ENCODE results near the gene WDR90.

The WDR90 gene

DNA sequence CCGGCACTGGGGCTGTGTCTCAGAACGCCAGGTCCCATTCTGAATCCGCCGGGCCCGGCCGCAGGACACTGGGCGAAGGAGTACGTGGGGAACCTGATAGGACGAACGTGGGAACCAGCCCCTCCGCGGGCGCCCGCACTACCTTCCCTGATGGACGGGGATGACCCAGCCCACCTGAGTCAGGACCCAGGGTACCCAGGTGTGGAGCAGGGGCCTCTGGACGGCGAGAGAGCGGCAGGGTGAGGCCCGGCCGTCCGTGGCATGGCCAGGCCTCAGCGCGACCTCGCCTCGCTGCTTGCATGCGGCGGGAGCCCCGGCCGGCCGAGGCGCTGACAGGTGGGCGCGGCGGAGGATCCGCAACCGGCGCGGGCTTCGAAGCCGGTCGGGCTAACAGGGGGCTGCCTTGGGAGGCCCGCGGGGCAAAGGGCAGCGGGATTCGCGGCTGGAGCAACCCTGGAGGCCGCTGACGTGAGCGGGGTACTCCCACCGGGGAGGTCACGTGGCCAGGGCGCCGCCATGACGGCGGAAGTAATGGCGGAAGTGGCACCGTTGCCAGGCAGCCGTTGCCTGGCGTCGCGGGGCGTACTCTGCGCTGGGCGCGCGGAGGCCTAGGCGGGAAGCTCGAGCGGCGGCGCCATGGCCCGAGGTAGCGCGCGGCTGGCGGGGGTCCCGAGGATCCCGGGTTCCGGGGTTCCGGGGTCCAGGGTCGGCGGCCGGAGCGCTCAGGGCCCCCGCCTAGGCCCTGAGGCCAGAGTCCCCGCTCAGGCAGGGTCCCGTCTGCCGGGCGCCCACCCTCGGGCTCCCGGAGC, at the start of gene WDR90:
WDR90 (plus strand) TSS at position 585 of the 809 bp plus-strand sequence; CDS start at position 637, 52 bp downstream.
- peak; percentile 91 for DNase-seq (ENCODE audit: low read depth)

DNA sequence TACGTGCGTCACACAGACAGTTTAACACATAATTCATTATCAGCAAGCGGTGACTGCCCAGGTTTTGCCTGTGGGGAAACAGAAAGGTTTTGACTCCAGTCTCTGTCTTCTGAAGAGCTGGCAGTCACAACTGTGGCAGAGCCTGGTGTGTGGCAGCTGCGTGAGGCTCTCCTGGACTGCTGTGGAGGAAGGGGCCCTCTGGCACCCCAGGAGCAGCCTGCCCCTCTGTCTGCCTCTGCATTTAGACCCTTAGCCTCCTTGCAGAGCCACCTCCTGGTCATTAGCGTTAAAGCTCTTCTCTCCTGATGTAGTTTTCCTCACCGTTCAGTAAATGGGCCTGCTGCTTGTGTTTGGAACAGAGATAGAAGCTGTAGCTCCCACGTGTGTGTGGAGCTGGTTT, 48.4 kb upstream of the WDR90 start:
- no peak for DNase-seq (ENCODE audit: low read depth)

DNA sequence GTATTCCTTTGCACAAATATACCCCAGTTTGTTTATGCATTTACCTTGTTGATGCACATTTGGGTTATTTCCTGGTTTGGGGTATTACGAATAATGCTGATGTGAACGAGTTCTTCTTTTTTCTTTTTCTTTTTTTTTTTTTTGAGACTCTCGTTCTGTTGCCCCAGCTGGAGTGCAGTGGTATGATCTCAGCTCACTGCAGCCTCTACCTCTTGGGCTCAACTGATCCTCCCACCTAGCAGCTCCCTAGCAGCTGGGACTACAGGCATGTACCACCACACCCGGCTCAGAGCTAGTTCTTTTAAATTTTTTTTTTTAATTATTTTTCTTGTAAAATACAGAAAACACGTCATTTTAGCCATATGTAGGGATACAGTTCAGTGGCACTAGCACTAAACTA, 45.2 kb upstream of the WDR90 start:
- no peak for DNase-seq (ENCODE audit: low read depth)

DNA sequence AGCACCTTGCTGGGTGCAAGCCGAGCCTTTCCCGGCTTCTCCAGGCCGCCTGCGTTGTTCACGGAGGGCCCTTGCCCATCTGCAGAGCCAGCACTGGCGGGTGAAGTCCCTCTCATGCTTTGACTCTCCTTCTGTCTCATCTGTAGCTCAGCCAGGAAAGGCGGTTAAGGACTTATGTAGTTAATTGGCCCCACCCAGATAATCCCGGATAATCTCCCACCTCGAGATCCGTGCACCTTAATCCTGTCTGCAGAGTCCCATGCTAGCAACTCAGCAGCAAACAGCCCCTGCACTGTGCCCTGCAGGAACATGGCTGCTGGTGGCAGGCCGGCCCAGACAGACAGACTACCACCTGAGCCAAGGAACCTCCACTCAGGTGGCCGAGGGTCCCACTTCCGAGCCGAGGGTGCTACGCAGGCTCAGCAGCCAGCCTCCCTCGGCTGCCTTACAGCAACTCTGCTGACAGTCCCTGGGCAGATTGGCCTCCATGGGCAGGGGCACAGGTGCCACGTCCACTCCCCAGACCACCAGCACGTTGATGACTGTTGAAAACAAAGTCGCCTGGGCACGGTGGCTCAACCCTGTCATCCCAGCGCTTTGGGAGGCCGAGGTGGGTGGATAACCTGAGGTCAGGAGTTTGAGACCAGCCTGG, 42.4 kb upstream of the WDR90 start:
- DNase-seq (ENCODE audit: low read depth): no peak

DNA sequence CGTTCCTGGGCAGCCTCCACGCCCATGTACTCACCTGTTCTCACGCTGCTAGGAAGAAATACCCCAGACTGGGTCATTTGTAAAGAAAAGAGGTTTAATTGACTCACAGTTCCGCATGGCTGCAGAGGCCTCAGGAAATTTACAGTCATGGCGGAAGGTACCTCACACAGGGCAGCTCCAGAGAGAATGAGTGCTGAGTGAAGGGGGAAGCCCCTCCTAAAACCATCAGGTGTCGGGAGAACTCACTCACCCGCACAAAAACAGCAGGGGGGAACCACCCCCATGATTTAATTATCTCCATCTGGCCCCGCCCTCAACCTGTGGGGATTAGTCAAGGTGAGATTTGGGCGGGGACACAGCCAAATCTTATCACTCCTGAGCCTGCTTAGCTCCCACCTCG, 41.1 kb upstream of the WDR90 start:
- no peak for DNase-seq (ENCODE audit: low read depth)

DNA sequence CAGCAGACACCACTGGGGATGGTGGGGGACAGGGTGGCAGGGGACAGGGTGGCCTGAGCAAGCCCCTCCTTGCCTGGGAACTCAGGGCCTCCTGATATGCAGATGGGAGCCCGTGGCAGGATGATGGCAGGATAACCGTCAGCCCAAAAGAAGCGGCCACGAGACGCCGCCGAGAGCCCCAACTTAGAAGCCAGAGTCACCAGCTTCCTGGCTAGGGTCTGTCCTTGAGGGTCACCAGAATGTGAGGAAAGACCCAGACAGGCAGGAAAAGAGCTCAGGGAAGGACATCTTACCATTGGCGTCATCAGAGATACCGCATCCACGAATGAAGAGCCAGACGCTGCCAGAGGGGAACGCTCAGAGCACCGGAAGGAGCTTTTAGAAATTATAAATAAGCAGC, 39.8 kb upstream of the WDR90 start:
- no peak for DNase-seq (ENCODE audit: low read depth)

DNA sequence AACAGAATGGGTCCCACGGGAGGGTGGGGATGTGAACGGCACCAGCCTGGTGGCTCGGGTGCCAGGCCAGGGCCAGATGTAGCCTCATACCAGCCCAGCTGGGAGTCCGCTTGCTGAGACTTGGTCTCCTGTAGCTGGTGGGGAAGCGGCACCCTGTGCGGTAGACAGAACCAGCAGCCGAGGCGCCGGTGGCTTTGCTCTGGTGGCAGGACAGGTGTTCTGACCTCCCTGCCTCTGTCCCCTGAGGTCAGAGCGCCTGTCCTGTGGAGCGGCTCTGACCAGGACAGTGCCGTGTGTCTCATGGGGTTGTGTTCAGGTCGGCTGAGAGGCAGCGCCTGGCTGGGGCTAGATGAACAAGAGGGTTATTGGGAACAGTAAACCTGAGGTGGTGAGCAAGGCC, 39.2 kb upstream of the WDR90 start:
- DNase-seq (ENCODE audit: low read depth): no peak

DNA sequence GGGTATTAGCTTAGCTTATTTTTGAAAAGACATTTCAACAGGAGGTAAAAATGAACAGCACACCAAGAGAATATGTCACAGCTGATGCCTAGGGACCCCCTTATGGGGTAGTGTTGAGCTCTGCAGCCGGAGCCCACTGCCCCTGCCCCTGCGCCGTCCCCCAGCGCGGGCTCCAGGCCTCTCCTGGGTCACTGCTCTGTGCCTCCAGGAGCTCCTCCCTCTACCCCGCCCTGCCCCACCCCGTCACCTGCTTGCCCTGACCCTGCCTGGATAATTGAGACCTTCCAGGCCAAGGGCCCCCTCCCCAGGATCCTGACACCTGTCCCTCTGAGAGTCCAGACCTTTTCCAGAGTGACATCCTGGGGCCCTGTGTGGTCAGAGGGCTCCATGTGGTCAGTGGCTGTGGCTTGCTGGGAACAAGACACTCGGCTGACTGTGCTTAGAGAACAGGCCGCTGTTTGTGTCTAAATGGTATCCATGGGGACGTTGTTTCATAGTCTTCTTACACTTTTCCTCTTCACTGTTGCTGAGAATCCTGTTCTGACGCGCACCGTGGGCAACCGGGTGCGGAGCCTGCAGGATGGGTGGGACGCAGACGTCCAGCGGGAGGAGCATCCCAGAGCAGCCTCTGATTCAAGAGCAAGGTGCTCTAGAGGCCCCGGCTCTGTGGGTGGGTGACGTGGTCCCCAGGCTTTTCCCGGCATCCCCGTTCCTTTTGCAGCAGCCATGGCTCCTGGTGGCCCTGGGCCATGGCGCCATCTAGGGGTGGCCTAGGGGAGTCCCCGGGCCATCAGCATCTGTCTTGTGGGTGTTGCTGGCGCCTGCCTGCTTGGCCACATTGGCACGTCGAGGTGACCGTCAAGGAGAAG, 38.4 kb upstream of the WDR90 start:
- peak; percentile 44 for DNase-seq (ENCODE audit: low read depth)

DNA sequence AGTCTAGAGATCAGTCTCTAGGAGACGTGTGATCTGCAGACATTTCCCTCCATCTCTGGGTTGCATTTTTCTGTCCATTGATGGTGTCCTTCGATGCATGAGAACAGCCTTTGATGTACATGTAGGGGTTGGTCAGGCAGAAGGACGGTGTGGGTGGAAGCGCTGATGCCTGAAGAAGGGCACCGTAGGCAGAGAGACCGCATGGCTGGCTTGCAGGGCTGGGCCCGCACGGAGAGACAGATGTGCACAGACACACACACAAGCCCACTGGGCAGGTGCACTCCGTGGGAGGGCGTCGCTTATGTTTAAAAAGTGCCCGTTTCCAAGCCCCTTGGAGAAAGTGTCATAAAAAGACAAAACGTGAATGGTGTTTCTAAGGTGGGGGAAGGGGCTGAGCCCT, 34.0 kb upstream of the WDR90 start:
- no peak for DNase-seq (ENCODE audit: low read depth)

DNA sequence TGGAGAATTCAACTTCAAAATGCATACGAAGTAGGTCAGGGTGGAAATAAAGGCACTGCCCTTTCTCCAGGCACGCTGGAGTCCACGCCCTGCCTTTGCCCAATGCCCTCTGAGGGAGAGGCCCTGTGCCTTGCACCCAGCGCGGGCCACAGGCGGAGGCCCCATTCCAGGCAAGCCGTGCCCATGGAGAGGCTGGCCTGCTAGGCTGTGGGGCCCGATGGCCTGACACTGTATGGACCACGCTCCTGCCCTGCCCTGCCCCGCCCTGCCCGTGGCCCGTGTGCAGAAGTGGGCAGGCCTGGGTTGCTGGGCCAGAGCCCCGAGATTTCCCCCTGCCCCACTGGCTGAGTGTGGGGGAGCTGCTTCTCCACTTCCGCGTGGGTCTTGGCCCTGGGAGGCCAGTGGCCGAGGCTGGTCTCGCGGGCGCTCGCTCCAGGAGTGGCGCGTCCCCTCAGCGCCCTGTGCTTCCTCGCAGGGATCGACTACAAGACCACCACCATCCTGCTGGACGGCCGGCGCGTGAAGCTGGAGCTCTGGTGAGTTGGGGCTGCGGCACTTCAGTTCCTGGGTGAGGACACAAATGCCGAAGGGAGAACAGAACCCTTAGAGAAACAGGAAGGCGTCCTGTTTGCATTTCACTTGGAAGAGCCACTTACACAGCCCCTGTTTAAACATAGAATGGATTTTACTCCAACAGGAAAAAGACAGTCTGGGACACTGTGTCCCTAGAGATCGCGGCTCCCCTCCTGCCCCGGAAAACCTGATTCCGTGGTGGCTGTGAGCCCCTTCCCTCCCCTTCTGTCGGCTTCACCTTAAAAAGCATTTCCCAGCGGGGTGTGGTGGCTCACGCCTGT, 32.2 kb upstream of the WDR90 start:
- no peak for DNase-seq (ENCODE audit: low read depth)

DNA sequence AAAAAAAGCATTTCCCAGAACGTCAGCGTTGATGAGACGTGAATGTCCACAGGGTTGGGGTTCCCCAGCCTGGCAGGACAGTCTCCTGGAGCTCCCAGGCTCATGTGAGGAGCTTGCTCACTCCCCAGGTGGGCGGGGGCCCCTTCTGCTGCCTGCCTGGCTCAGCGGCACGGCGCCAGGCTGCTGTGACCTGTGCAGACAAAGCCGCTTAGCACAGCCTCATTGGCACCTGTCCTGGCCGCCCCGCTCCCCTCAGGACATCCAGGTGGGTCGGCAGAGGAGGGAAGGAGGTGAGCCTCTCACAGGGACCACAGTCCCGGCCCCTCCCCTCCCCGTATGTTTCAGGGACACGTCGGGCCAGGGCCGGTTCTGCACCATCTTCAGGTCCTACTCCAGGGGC, 31.3 kb upstream of the WDR90 start:
- no peak for DNase-seq (ENCODE audit: low read depth)

DNA sequence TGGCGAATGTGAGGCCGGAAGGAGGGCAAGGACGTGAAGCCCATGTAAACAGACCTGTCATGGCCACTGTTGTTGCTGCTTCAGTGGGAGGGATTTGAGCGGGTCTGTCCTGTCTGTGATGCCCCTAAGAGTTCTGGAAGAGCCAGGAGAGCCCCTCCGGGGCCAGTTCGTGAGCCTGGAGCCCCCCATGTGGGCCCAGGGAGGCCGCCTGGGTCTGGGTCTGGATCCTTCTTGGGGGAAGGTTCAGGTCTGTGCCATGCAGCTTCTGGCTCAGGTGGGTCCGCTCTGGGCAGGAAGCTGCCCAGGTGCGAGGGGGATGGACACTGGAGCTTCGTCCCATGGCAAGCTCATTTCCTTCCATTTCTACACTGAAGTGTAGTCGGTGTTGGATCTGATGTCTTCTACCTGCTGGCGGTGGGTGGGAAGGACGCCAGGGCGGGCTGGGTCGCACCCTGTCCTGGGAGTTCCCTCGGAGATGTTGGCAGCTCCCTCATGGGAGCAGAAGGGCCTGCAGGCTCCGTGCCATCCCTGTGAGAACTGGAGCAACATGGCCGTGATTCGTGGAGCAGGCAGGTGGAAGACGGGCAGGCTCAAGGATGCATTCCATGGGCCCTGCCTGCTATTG, 29.6 kb upstream of the WDR90 start:
- no peak for DNase-seq (ENCODE audit: low read depth)

DNA sequence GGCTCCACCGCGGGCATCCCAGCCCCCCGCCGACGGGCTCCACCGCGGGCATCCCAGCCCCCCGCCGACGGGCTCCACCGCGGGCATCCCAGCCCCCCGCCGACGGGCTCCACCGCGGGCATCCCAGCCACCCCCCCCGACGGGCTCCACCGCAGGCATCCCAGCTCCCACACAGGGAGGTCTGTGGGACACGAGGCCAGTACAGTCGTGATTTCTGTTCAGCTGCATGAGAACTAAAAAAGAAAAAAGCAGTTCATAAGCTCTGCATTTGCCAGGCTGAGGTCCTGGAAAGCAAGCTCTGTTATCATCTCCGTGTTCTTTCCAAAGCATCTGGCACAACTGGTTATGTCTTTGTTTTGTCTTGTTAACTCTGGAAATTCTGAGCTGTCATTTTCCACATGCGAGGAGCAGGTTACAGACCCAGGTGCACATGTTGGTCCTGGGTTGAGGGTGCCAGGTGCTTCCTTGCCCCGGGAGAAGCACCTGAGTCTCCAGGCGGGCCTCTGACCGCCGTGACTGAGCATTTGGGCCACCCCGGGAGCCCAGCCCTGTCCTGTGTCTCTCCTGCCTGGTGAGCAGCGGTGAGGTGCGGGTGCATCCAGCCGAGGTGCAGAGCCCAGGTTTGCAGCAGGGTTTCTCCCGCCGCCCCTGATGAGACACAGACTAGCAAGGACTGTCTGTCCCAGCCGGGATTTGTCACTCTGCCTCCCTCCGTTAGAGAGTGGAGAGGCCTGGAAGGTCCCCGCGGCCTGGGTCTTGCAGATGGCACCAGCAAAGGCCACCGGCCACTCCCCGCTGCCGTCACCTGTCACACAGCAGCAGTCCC, 28.3 kb upstream of the WDR90 start:
- DNase-seq (ENCODE audit: low read depth): no peak

DNA sequence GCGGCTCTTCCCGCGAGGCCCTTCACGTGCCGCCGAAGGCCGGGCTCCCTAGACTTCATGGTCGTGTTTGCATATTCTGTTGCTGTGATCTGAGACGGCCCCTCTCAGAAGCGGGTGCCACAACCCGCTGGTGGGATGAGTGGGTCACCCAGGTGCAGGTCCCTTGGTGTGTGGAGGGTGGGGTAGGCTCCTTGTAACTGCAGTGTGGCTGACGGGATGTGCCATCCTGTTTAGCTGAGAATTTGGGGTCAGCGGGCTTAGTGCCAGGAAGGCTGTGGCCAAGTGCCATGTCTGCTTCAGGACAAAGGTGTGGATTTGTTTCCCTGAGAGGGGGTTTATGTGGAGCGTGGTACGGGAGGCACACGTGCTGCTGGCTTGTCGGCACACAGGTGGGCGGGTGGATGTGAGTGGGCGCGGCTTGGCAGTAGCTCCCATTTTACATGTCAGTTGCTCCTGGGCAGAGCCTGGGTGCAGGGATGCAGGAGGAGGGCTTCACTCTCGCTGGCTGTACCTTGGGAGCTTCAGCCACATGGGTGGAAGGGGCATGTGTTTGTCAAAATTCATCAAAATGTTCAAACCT, 27.5 kb upstream of the WDR90 start:
- DNase-seq (ENCODE audit: low read depth): no peak

DNA sequence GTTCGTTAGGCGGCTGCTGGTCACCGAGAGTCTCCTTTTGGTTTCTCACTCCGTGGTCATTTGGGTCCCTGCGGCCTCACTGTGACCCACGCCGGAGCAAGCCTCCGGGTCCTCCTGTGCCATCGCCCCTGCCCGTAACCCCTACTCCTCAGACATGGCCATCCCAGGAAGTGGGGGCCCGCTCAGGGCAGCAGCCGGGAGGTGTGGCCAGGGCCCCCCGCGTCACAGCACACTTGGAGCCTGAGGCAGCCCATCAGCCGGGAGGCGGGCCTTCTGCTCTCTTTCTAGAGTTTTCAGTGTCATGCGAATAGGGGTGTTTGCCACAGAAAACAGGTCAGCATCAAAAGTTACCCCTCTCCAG, 26.3 kb upstream of the WDR90 start:
- DNase-seq (ENCODE audit: low read depth): no peak

DNA sequence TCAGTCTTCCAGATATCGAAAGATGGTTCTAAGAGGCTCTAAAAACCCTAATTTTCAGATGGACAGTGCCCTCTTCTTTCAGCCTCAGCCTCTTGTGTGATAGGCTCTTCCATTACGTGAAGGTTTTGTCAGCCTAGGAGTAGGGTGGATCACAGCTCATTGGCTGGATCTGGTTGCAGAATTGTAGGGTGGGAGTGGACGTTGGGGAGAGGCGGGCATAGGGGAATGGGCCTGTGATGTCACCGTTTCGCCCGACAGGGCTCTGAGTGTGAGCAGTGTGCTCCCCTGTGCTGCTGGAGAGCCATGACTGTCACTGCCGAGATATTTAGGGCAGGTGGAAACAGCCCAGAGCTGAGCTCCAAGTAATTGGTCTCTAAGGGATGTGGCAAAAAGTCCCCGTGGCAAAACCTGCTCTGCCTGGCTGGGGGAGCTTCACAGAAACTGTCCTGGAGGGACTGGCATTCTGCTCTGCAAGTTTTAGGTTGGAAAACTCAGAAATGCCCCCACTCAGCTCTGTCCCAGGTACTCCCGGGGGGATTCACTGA, 24.6 kb upstream of the WDR90 start:
- no peak for DNase-seq (ENCODE audit: low read depth)

DNA sequence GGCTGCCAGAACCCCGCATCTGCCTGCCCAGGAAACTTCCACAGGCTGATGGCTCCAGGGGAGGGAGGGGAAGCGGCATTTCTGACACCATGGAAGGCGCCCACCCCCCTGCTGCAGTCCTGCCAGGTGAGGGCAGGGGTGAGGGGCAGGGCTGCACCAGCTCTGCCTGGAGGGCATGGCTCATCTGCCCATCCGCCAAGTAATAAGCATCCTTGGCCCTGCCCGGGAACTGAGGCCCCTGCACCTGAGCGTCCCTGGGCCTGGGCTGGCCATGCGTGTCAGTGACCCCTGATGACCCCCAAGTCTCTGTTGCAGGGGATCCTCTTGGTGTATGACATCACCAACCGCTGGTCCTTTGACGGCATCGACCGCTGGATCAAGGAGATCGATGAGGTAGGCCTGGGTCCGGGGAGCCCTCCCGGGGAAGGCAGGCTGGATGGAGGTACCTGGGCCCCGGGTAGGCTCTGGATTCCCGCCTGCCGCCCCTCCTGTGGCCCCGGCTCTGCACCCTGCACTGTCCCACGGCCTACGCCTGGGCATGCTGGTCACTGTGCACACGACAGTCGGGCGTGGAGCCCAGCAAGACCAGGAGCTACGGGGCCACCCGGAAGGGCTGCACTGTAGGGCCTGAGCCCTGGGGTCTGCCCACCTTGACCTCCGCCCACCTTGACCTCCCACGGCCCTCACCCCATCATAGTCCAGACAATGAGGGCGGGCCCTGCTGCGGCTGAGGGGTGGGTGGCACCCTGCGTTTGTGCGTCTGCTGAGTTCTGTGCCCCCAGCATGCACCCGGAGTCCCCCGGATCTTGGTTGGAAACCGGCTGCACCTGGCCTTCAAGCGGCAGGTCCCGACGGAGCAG, 23.8 kb upstream of the WDR90 start:
- DNase-seq (ENCODE audit: low read depth): no peak

DNA sequence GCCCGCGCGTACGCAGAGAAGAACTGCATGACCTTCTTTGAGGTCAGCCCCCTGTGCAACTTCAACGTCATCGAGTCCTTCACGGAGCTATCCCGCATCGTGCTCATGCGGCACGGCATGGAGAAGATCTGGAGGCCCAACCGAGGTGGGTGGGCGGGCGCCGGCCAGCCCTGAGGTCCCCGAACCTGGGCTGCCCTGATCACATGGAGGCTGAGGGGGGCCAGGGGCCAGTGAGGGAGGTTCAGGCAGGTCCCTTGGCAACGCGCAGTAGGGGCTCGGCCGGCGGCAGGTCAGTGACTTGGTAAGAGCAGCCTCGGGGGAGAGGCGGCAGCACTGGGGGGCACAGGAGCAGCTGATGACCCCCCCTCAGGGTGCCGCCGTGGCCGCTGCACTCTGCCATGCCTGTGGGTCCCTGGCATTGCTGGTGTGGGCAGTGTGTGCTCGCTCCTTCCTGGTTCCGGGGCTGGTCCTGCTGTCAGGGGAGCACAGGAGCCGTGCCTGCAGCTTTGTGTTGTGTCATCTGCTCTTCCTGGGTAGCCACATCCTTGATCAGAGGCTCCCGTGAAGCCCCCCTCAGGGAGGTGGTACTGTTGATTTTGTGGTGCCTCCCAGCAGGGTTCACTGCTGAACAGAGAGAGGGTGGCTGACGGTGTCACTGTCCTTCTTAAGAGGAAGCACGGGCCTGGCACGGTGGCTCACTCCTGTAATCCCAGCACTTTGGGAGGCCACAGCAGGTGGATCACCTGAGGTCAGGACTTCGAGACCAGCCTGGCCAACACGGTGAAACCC, 23.0 kb upstream of the WDR90 start:
- DNase-seq (ENCODE audit: low read depth): no peak

Data from activated T-helper 9 cell treated with anti-CD3 and anti-CD28 coated beads, Interleukin-2, amount 50 U/mL, for 16 hours (primary cell).